Activated CD8-positive, alpha-beta memory T cell treated with anti-CD3 and anti-CD28 coated beads, Interleukin-2, amount 50 U/mL, for 1 hour (primary cell): Measurements from ENCODE around the gene SUMO3.
"Not testable (repeated sequence)": the region's sequence is repeated elsewhere in the genome, so short reads cannot be mapped to it uniquely, and the experiment has no call there.

ENCODE experiments used
- DNase-seq: peaks from one replicate; pipeline ENCODE4 v3.0.0-alpha.2; 2020; ENCODE audit errors: extremely low read depth

The SUMO3 gene

GRCh38 chr21:44846485-44847260 lies 28.8 kb upstream of the SUMO3 start:
- DNase-seq: no peak

GRCh38 chr21:44846224-44846484 lies 28.3 kb upstream of the SUMO3 start:
- DNase-seq: no peak

- DNase-seq: no peak
Observed at GRCh38 chr21:44845418-44846223, 27.8 kb upstream of the SUMO3 start.

GRCh38 chr21:44844256-44844655 lies 26.4 kb upstream of the SUMO3 start:
- no peak for DNase-seq

GRCh38 chr21:44842721-44843445 lies 25.0 kb upstream of the SUMO3 start:
- DNase-seq: no peak

GRCh38 chr21:44842087-44842486 lies 24.2 kb upstream of the SUMO3 start:
- no peak for DNase-seq

- no peak for DNase-seq
Observed at GRCh38 chr21:44840771-44841170, 22.9 kb upstream of the SUMO3 start.

- no peak for DNase-seq
Observed at GRCh38 chr21:44838951-44839350, 21.1 kb upstream of the SUMO3 start.

- no peak for DNase-seq
Observed at GRCh38 chr21:44838039-44838895, 20.4 kb upstream of the SUMO3 start.

GRCh38 chr21:44837537-44837936 lies 19.7 kb upstream of the SUMO3 start:
- DNase-seq: no peak

- DNase-seq: no peak
Observed at GRCh38 chr21:44836666-44837471, 19.0 kb upstream of the SUMO3 start.

- DNase-seq: no peak
Observed at GRCh38 chr21:44836349-44836665, 18.4 kb upstream of the SUMO3 start.

- no peak for DNase-seq
Observed at GRCh38 chr21:44835647-44835973, 17.7 kb upstream of the SUMO3 start.

- DNase-seq: no peak
Observed at GRCh38 chr21:44834951-44835646, 17.2 kb upstream of the SUMO3 start.

GRCh38 chr21:44834231-44834950 lies 16.5 kb upstream of the SUMO3 start:
- DNase-seq: no peak

GRCh38 chr21:44833663-44834062 lies 15.8 kb upstream of the SUMO3 start:
- DNase-seq: no peak

- DNase-seq: not testable (repeated sequence)
Observed at GRCh38 chr21:44832516-44833255, 14.8 kb upstream of the SUMO3 start.

- DNase-seq: no peak
Observed at GRCh38 chr21:44831227-44831860, 13.5 kb upstream of the SUMO3 start.
